Measurements from ENCODE around the gene DTD1.

DNA sequence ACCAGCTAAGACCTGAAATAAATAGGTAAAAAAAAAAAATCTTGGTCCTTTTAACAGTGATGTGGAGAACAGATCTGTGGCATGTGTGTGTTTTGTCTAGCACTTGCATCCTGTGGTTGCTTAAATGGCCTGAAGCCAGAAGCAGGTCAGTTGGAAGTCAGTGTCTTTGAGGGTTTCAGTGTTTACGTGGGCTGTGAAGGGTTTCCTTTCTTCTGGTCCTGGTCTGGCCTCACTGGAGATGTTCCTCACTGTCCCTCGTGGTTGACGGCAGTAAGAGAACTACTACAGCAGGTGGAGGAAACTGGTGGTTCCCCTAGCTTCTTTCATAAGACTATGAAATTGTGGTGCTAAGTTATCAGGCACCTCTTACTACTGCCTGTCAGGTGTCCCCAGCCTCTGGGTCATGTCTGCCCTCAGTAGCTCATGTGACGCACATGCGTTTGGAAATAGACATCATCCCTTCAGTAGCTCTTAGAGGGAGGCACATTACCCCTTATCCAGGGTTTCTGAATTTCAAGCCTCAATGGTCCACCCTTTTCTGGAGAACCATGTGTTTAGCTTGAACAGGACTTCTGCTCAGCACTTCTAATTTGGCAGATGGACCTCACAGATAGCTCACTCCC, 166.3 kb downstream of the DTD1 start:
- no peak for TF ChIP-seq POLR2A (IDR thresholded peaks at IDR 0.05)
- TF ChIP-seq, protein P1, sequence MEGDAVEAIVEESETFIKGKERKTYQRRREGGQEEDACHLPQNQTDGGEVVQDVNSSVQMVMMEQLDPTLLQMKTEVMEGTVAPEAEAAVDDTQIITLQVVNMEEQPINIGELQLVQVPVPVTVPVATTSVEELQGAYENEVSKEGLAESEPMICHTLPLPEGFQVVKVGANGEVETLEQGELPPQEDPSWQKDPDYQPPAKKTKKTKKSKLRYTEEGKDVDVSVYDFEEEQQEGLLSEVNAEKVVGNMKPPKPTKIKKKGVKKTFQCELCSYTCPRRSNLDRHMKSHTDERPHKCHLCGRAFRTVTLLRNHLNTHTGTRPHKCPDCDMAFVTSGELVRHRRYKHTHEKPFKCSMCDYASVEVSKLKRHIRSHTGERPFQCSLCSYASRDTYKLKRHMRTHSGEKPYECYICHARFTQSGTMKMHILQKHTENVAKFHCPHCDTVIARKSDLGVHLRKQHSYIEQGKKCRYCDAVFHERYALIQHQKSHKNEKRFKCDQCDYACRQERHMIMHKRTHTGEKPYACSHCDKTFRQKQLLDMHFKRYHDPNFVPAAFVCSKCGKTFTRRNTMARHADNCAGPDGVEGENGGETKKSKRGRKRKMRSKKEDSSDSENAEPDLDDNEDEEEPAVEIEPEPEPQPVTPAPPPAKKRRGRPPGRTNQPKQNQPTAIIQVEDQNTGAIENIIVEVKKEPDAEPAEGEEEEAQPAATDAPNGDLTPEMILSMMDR (IDR thresholded peaks at IDR 0.05): no peak

Measured in heart left ventricle (tissue), 13 donors.